Left ventricle myocardium inferior (tissue), 1 donor: ENCODE data around the gene ULK4. TPM values are rescaled to one million over a fixed set of nuclear protein-coding genes. Genes with fewer than 3 reads are reported as not detected.

Source experiments
- DNase-seq: peaks from one replicate; pipeline ENCODE4 v3.0.0-alpha.2; 2020
- H3K27ac ChIP-seq: fragments of 200-600 bp; replicated peaks from 2 replicates; pipeline ENCODE4 v1.8.0; 2021
- H3K27me3 ChIP-seq: fragments of 200-600 bp; 2 replicates; pipeline ENCODE4 v1.8.0; 2021; ENCODE audit warnings: low read depth
- H3K36me3 ChIP-seq: fragments of 200-600 bp; 2 replicates; pipeline ENCODE4 v1.8.0; 2021
- H3K4me1 ChIP-seq: fragments of 200-600 bp; 2 replicates; pipeline ENCODE4 v1.8.0; 2021
- H3K4me3 ChIP-seq: fragments of 200-600 bp; 2 replicates; pipeline ENCODE4 v1.8.0; 2021; ENCODE audit warnings: mild to moderate bottlenecking, moderate library complexity
- H3K9me3 ChIP-seq: fragments of 200-600 bp; replicated peaks from 2 replicates; pipeline ENCODE4 v1.8.0; 2021
- intact Hi-C: fragments of 100-400 bp; cut with micrococcal nuclease; formaldehyde crosslinking; loops from one replicate; pipeline ENCODE4 v1.11.0; 2022
- total RNA-seq: library from RNA; stranded (reverse); fragmentation: NEBNext Ultra II Directional; extraction: Animal tissue kit (Norgen Biotek cat#: 25700); gene quantifications from one replicate; pipeline ENCODE4 v1.2.1, GENCODE V29; 2021
- TF ChIP-seq, protein P1 (sequence below): fragments of 200-600 bp; IDR thresholded peaks from 2 replicates; pipeline ENCODE4 v1.8.0; 2021; ENCODE audit warnings: antibody characterized with exemption, mild to moderate bottlenecking, borderline replicate concordance
- donor health status: DM: no; HTN: yes; CAD: no; lungs with severe emphysema.

ULK4 gene
- total RNA-seq, 1 donor from 2014 or later: 1.8 TPM

GRCh38 chr3:41662288-41662687, 299.6 kb downstream of the ULK4 start:
- Histone ChIP-seq H3K36me3 (peaks cover 11% of the 10 kb centered on the region), H3K4me1 (no peaks in the 10 kb centered on the region), H3K9me3 (peaks cover 31% of the 10 kb centered on the region), H3K27me3 (no peaks in the 10 kb centered on the region), H3K4me3 (no peak overlapping the region), H3K27ac (no peak overlapping the region)
- intact Hi-C loops: no loop called here
- no peak for DNase-seq
- TF ChIP-seq, protein P1, sequence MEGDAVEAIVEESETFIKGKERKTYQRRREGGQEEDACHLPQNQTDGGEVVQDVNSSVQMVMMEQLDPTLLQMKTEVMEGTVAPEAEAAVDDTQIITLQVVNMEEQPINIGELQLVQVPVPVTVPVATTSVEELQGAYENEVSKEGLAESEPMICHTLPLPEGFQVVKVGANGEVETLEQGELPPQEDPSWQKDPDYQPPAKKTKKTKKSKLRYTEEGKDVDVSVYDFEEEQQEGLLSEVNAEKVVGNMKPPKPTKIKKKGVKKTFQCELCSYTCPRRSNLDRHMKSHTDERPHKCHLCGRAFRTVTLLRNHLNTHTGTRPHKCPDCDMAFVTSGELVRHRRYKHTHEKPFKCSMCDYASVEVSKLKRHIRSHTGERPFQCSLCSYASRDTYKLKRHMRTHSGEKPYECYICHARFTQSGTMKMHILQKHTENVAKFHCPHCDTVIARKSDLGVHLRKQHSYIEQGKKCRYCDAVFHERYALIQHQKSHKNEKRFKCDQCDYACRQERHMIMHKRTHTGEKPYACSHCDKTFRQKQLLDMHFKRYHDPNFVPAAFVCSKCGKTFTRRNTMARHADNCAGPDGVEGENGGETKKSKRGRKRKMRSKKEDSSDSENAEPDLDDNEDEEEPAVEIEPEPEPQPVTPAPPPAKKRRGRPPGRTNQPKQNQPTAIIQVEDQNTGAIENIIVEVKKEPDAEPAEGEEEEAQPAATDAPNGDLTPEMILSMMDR: no peak

DNA sequence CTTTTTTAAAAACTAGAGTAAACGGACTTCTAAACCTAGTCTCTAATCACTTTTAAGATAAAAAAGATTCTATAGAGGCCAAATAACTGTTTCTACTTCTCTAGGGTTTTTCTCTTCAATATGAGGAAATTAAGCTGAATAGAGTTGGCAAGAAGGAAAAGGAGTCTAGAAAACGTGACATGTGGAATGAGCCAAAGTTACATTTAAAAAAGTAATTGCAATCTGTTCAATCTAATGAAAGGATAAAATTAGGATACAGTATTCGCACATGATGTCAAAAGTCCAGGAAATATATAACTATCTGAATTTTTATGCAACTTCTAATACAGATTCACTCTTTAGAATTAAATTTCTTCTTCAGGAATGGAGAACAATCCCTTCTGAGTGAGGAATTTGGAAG, 300.1 kb downstream of the ULK4 start:
- H3K4me3 ChIP-seq: no peak overlapping the region
- DNase-seq: no peak
- intact Hi-C loops: no loop called here

DNA sequence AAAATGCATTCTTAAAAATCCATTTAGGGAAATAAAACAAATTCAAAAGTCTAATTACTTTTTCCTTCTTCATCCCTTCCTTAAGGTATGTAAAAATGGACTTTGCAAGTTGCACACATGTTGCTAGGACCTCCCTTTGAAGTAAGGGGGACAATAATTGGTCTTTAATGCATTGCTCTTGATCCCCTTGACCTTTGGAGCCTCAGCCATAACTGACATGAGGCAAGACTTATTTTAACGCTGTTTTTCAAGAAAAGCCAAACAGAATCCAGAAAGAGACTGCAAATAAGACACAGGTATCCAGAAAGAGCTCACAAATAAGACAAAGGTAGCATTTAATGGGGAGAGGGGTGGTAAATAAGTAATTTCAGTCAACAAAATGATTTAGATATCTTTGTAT, 301.4 kb downstream of the ULK4 start:
- no peaks in the 10 kb centered on the region for H3K27me3 ChIP-seq
- TF ChIP-seq, protein P1: no peak

More for the DNA sequence above, 300.1 kb downstream of the ULK4 start:
- TF ChIP-seq, protein P1: no peak
- peaks cover 11% of the 10 kb centered on the region for H3K36me3 ChIP-seq
- no peak overlapping the region for H3K27ac ChIP-seq
- no peaks in the 10 kb centered on the region for H3K4me1 ChIP-seq
- H3K9me3 ChIP-seq: peaks cover 31% of the 10 kb centered on the region
- H3K27me3 ChIP-seq: no peaks in the 10 kb centered on the region

DNA sequence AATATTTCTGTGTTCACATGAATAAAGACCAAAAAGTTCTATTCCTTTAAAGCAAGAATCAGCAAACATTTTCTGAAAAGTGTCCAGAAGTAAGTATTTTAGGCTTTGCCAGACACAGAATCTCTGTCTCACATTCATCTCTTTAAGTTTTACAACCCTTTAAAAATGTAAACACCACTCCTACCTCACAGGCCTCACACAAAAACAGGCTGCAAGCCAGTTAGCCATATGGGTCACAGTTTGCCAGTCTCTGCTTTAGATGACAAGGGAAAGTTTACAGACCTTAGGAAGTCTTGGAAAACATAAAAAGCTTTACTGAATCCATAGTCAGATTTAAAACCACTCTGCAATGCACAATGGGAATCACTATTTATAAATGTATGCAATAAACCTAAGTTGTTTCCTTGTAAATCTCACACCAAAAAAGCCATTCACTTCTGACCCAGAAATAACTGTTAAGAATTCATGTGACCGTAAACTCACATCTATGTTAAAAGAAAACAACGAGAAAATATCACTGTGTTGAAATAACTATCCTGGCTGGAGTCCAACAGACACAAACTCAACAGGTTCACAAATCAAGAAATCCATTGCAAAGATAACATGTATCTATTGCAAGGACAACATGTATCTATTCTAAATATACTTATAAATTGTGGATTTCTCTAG, 308.2 kb downstream of the ULK4 start:
- Histone ChIP-seq H3K4me1 (no peaks in the 10 kb centered on the region), H3K9me3 (no peaks in the 10 kb centered on the region), H3K36me3 (no peaks in the 10 kb centered on the region), H3K4me3 (no peak overlapping the region), H3K27me3 (no peaks in the 10 kb centered on the region), H3K27ac (no peak overlapping the region)
- TF ChIP-seq, protein P1: no peak
- DNase-seq: no peak
- intact Hi-C loops: no loop called here

More for the DNA sequence above, 301.4 kb downstream of the ULK4 start:
- peaks cover 5% of the 10 kb centered on the region for H3K36me3 ChIP-seq
- no peak overlapping the region for H3K27ac ChIP-seq
- H3K9me3 ChIP-seq: peaks cover 21% of the 10 kb centered on the region
- DNase-seq: no peak
- no peaks in the 10 kb centered on the region for H3K4me1 ChIP-seq
- intact Hi-C loops: no loop called here
- no peak overlapping the region for H3K4me3 ChIP-seq

DNA sequence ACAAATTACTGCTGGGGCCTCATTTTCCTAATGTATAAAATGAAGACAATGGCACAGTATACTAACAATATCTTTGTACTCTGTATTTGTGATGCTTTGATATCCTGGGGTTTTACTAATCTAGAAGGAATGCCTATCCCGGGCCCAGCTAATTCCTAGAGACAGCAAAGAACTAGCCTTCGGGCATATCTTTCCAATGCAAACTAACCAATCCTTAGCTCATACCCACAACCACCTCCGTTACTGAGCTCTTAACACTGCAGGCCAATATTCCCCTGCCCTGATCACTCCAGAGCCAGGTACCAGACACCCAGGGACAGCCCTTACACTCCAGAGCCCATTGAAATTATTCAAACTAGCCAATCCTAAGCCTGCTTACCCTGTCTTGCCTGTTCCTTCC, 309.0 kb downstream of the ULK4 start:
- Histone ChIP-seq H3K27me3 (no peaks in the 10 kb centered on the region), H3K9me3 (no peaks in the 10 kb centered on the region), H3K27ac (no peak overlapping the region), H3K36me3 (no peaks in the 10 kb centered on the region), H3K4me3 (no peak overlapping the region), H3K4me1 (no peaks in the 10 kb centered on the region)
- TF ChIP-seq, protein P1: no peak
- no peak for DNase-seq
- intact Hi-C loops: no loop called here
